Ishikawa (cell line): Measurements from ENCODE around the gene CRABP2.

ENCODE experiments used
- CEBPB ChIP-seq: IDR thresholded peaks from 2 replicates; pipeline ENCODE4 v1.6.1; 2012
- CREB1 ChIP-seq: IDR thresholded peaks from 2 replicates; pipeline ENCODE4 v1.6.1; 2012; ENCODE audit warnings: low read depth
- EGR1 ChIP-seq: IDR thresholded peaks from 2 replicates; pipeline ENCODE4 v1.6.1; 2012
- EP300 ChIP-seq: IDR thresholded peaks from 2 replicates; pipeline ENCODE4 v1.6.1; 2012; ENCODE audit warnings: borderline replicate concordance
- FOXM1 ChIP-seq: IDR thresholded peaks from 2 replicates; pipeline ENCODE4 v1.6.1; 2012; ENCODE audit warnings: low read depth, borderline replicate concordance
- MAX ChIP-seq: IDR thresholded peaks from 2 replicates; pipeline ENCODE4 v1.6.1; 2012
- NFIC ChIP-seq: IDR thresholded peaks from 2 replicates; pipeline ENCODE4 v1.6.1; 2012
- RAD21 ChIP-seq: IDR thresholded peaks from 2 replicates; pipeline ENCODE4 v1.6.1; 2012; ENCODE audit warnings: low read depth
- TAF1 ChIP-seq: IDR thresholded peaks from 2 replicates; pipeline ENCODE4 v1.6.1; 2012; ENCODE audit warnings: low read depth, mild to moderate bottlenecking
- TCF12 ChIP-seq: IDR thresholded peaks from 2 replicates; pipeline ENCODE4 v1.6.1; 2012; ENCODE audit warnings: low read depth
- TEAD4 ChIP-seq: IDR thresholded peaks from 2 replicates; pipeline ENCODE4 v1.6.1; 2012
- USF1 ChIP-seq: IDR thresholded peaks from 2 replicates; pipeline ENCODE4 v1.6.1; 2012
- YY1 ChIP-seq: IDR thresholded peaks from 2 replicates; pipeline ENCODE4 v1.6.1; 2012; ENCODE audit warnings: low read depth
- ZBTB7A ChIP-seq: IDR thresholded peaks from 2 replicates; pipeline ENCODE4 v1.6.1; 2012; ENCODE audit warnings: low read depth
- TF ChIP-seq, protein P1 (sequence below): IDR thresholded peaks from 2 replicates; pipeline ENCODE4 v1.6.1; 2012; ENCODE audit warnings: low read depth, mild to moderate bottlenecking

The CRABP2 gene

GRCh38 chr1:156705321-156705917 lies at the start of gene CRABP2:
Gene CRABP2, minus strand, starts transcription at chr1:156705583. Its CDS starts 137 bp downstream, at chr1:156705446.
- TF ChIP-seq MAX (peak; percentile 9; the same call in 1 of the 2 replicates), YY1 (0 out of 2 replicates have a peak, but pooled peaks have one; percentile 8), ZBTB7A (no peak)

DNA sequence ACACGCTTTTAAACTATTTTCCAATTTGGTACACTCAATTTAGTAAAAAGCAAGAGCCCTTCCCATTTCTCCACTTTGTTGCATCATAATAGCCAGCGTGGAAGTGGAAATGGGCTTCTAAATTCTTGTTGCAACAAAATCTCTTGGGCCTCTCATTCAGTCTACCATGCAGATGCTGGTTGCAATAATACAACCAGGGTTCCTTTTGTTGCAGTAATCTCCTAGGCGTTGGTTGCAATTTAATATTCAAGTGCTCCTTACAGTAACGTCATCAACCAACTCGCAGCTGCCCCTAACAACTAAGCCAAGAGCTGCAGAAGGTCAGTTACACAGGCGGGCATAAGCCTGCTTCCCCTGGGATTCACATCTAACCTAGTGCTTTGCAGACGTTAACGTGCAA lies 48.8 kb upstream of the CRABP2 start:
- TF ChIP-seq, protein P1, sequence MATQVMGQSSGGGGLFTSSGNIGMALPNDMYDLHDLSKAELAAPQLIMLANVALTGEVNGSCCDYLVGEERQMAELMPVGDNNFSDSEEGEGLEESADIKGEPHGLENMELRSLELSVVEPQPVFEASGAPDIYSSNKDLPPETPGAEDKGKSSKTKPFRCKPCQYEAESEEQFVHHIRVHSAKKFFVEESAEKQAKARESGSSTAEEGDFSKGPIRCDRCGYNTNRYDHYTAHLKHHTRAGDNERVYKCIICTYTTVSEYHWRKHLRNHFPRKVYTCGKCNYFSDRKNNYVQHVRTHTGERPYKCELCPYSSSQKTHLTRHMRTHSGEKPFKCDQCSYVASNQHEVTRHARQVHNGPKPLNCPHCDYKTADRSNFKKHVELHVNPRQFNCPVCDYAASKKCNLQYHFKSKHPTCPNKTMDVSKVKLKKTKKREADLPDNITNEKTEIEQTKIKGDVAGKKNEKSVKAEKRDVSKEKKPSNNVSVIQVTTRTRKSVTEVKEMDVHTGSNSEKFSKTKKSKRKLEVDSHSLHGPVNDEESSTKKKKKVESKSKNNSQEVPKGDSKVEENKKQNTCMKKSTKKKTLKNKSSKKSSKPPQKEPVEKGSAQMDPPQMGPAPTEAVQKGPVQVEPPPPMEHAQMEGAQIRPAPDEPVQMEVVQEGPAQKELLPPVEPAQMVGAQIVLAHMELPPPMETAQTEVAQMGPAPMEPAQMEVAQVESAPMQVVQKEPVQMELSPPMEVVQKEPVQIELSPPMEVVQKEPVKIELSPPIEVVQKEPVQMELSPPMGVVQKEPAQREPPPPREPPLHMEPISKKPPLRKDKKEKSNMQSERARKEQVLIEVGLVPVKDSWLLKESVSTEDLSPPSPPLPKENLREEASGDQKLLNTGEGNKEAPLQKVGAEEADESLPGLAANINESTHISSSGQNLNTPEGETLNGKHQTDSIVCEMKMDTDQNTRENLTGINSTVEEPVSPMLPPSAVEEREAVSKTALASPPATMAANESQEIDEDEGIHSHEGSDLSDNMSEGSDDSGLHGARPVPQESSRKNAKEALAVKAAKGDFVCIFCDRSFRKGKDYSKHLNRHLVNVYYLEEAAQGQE: no peak
- TF ChIP-seq MAX: no peak
- no peak for TF ChIP-seq CREB1
- no peak for TF ChIP-seq YY1
- no peak for TF ChIP-seq ZBTB7A
- no peak for TF ChIP-seq TCF12
- no peak for TF ChIP-seq EGR1
- TF ChIP-seq TEAD4: no peak
- TF ChIP-seq CEBPB: no peak
- TF ChIP-seq RAD21: no peak
- no peak for TF ChIP-seq NFIC
- TF ChIP-seq EP300: no peak
- no peak for TF ChIP-seq FOXM1
- no peak for TF ChIP-seq TAF1
- TF ChIP-seq USF1: no peak

DNA sequence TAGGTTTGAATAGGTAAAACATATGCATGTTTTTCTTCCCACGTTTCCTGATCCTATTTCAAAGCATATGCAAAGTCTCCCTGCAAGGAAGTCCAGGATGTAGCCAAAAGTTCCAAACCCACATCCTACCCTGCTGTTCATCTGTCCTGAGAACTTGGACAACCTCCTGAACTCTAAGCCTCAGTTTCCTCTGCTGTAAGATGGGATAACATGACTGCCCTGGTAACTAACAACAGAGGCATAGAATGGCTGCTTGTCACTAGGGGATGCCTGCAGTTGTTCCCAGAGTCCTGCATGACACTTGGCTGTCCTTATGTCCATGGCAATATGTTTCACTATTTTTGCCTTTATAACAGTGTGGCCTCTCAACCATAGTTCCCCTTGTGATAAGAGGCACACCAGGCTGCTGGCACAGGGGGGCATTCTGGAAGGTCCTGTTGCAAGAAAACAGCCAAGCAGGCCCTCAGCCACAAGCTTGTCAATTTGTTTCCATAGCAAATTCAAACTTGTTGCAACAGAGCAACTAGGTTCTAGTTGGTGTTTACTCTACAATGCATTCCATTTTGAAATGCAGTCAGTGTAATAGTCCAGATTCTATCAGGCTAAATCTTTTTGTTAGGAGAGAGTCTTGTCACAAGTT lies 47.6 kb upstream of the CRABP2 start:
- TF ChIP-seq, protein P1: no peak
- TF ChIP-seq TEAD4: no peak
- no peak for TF ChIP-seq YY1
- no peak for TF ChIP-seq TAF1
- TF ChIP-seq EP300: no peak
- TF ChIP-seq ZBTB7A: no peak
- no peak for TF ChIP-seq USF1
- TF ChIP-seq CEBPB: no peak
- TF ChIP-seq FOXM1: no peak
- no peak for TF ChIP-seq RAD21
- no peak for TF ChIP-seq NFIC
- TF ChIP-seq MAX: no peak
- no peak for TF ChIP-seq CREB1

DNA sequence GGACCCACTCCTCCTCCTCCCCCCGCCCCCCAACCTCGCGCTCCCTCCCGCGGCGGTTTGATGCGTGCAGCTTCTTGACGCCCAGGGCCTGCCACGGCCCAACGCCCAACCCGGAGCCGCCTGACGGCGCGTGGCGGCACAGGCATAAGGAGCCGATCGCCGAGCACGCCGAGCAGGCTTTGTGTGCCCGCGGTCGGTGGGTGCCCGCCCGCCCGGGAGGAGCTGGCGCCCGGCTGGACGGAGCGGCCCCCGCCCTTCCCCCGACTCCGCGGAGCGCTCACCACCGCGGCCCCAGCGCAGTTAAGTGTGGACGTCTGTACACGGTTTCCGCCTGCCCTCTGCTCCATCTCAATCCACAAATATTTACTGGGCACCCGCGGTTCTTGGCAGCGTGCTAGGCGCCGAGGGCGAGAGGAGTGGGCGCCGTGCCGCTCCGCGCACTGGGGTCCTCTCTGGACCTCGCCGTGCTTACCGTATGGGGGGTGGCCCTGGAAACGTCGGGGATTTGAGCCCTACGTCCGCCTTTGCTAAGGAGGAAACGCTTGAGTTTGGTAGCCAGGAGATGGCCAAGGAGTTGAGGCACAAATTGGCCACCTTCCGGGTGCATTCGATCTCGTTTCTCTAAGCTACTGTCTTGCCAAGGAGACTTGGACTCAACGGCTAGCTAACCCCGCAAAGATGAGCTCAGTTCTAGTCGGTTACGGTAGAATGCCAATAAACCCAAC lies 46.5 kb upstream of the CRABP2 start:
- TF ChIP-seq CREB1 (no peak), CEBPB (no peak), EP300 (peak; percentile 18; the same call in 1 of the 2 replicates), EGR1 (no peak), NFIC (no peak), USF1 (peak; percentile 79), YY1 (peak; percentile 81), TAF1 (peak; percentile 63), TEAD4 (0 out of 2 replicates have a peak, but pooled peaks have one; percentile 18), ZBTB7A (peak; percentile 83), MAX (peak; percentile 94)

- TF ChIP-seq MAX: no peak
- TF ChIP-seq FOXM1: peak; percentile 90
- TF ChIP-seq, protein P1: 0 out of 2 replicates have a peak, but pooled peaks have one; percentile 1
Measured at GRCh38 chr1:156751451-156751756, 46.0 kb upstream of the CRABP2 start, which contains the start of gene HDGF. Gene HDGF, minus strand, starts transcription at chr1:156751675. Its CDS starts 246 bp downstream, at chr1:156751429.
